ENCODE results near the gene GALR1. TPM values are rescaled to one million over a fixed set of nuclear protein-coding genes. Genes with fewer than 3 reads are reported as not detected.

The GALR1 gene
- polyA plus RNA-seq, 1 of the 3 experiments (the other 2 are of a cell fraction) = not detected

GRCh38 chr18:77254711-77255405, 5.2 kb downstream of the GALR1 start (continued):
- TF ChIP-seq CHD2 (IDR thresholded peaks at IDR 0.05; ENCODE audit: low read length, partially characterized antibody) (no peak), SMC3 (IDR thresholded peaks at IDR 0.05; ENCODE audit: low read depth, low read length) (no peak), EZH2phosphoT487 (IDR thresholded peaks at IDR 0.05; ENCODE audit: borderline replicate concordance, low read depth) (no peak)

- Histone ChIP-seq H3K4me1 (ENCODE audit: control insufficient read depth in 1 of 2, insufficient read depth in 2 of 2, low read depth in 1 of 2, low read length in 1 of 2) (no peaks in the 10 kb centered on the region), H3K9me2 (no peaks in the 10 kb centered on the region), H3K9me3 (no peaks in the 10 kb centered on the region), H3K9ac (no peak overlapping the region), H3K27me3 (ENCODE audit: insufficient read depth) (no peaks in the 10 kb centered on the region), H3K4me2 (no peak overlapping the region), H3F3A (replicated peaks; ENCODE audit: insufficient read depth) (no peaks in the 10 kb centered on the region), H3K79me2 (ENCODE audit: insufficient read depth) (no peaks in the 10 kb centered on the region), H3K27ac (ENCODE audit: low read depth in 2 of 2, low read length in 1 of 2) (no peak overlapping the region), H3K4me3 (ENCODE audit: low read depth in 2 of 2, low read length in 1 of 2) (no peak overlapping the region), H2AFZ (ENCODE audit: low read depth) (no peak overlapping the region), H3K36me3 (replicated peaks in 1 of 2; ENCODE audit: control insufficient read depth in 1 of 2, insufficient read depth in 2 of 2, low read length in 1 of 2) (no peaks in the 10 kb centered on the region), H4K20me1 (ENCODE audit: insufficient read depth) (no peaks in the 10 kb centered on the region)
- CTCF ChIA-PET = no interaction called here
- TF ChIP-seq MEF2A (IDR thresholded peaks at IDR 0.05; ENCODE audit: borderline replicate concordance, low read depth) (no peak), RFX5 (IDR thresholded peaks at IDR 0.05; ENCODE audit: low read length) (no peak), USF1 (IDR thresholded peaks at IDR 0.05; ENCODE audit: borderline replicate concordance, low read depth) (no peak), FOSL2 (IDR thresholded peaks at IDR 0.05; ENCODE audit: borderline replicate concordance, low read depth) (no peak), REST (IDR thresholded peaks at IDR 0.05; ENCODE audit: low read depth, low read length) (no peak), RXRA (IDR thresholded peaks at IDR 0.05; ENCODE audit: borderline replicate concordance, low read depth) (no peak), GABPA (IDR thresholded peaks at IDR 0.05; ENCODE audit: low read depth) (no peak), TAF1 (IDR thresholded peaks at IDR 0.05; ENCODE audit: borderline replicate concordance, low read depth, low read length) (no peak), MAX (IDR thresholded peaks at IDR 0.05; ENCODE audit: low read depth) (no peak), USF2 (IDR thresholded peaks at IDR 0.05; ENCODE audit: borderline replicate concordance, low read depth, low read length) (no peak), YY1 (IDR thresholded peaks at IDR 0.05; ENCODE audit: low read depth) (no peak)
- POLR2A ChIA-PET = no interaction called here
- DNase-seq = no peak
- 26% methylated on average over 5 of the region's 6 CpGs for WGBS (ENCODE audit: low lambda C conversion rate)
These were observed 5.9 kb downstream of the GALR1 start for GRCh38 chr18:77255426-77256105.
